ENCODE results near the gene PTAFR.

The PTAFR gene

GRCh38 chr1:28109639-28110038, 66.9 kb downstream of the PTAFR start:
- Mint-ChIP-seq H3K4me3 (no peak overlapping the region), H3K36me3 (no peaks in the 10 kb centered on the region), H3K4me1 (peaks cover 10 to 20% of the 10 kb centered on the region in 2 donors), H3K9me3 (peaks cover 0 to 4% of the 10 kb centered on the region in 2 donors), H3K27ac (no peak overlapping the region), H3K27me3 (no peaks in the 10 kb centered on the region)
- DNase-seq (no peak), ATAC-seq (replicated peaks) (no peak)

GRCh38 chr1:28108001-28108400, 68.5 kb downstream of the PTAFR start:
- ATAC-seq (replicated peaks), result no peak
- no peaks in the 10 kb centered on the region for H3K27me3 Mint-ChIP-seq
- peaks cover 0 to 4% of the 10 kb centered on the region in 2 donors for H3K9me3 Mint-ChIP-seq
- no peak overlapping the region for H3K4me3 Mint-ChIP-seq
- no peaks in the 10 kb centered on the region for H3K36me3 Mint-ChIP-seq
- no peak overlapping the region for H3K27ac Mint-ChIP-seq
- peaks cover 10 to 18% of the 10 kb centered on the region in 2 donors for H3K4me1 Mint-ChIP-seq
- no peak for DNase-seq

- Mint-ChIP-seq H3K27ac (no peak overlapping the region), H3K9me3 (no peaks in the 10 kb centered on the region), H3K4me3 (no peak overlapping the region), H3K36me3 (no peaks in the 10 kb centered on the region), H3K4me1 (no peaks in the 10 kb centered on the region), H3K27me3 (no peaks in the 10 kb centered on the region)
- ATAC-seq (replicated peaks), result no peak
- no peak for DNase-seq
Measured at GRCh38 chr1:28104866-28105467, 71.5 kb downstream of the PTAFR start.

- H3K4me3 Mint-ChIP-seq, result no peak overlapping the region
- no peaks in the 10 kb centered on the region for H3K27me3 Mint-ChIP-seq
- no peak for DNase-seq
- H3K27ac Mint-ChIP-seq, result no peak overlapping the region
- no peaks in the 10 kb centered on the region for H3K9me3 Mint-ChIP-seq
- no peaks in the 10 kb centered on the region for H3K4me1 Mint-ChIP-seq
- no peaks in the 10 kb centered on the region for H3K36me3 Mint-ChIP-seq
- ATAC-seq (replicated peaks), result no peak
Measured at GRCh38 chr1:28102189-28102588, 74.3 kb downstream of the PTAFR start.

GRCh38 chr1:28099050-28099769, 77.3 kb downstream of the PTAFR start:
- Mint-ChIP-seq H3K27ac (no peak overlapping the region), H3K27me3 (peaks cover 5 to 10% of the 10 kb centered on the region in 2 donors), H3K4me3 (no peak overlapping the region), H3K9me3 (no peaks in the 10 kb centered on the region), H3K36me3 (no peaks in the 10 kb centered on the region), H3K4me1 (peaks cover 0 to 1% of the 10 kb centered on the region in 2 donors)
- ATAC-seq (replicated peaks), result no peak
- no peak for DNase-seq
